Natural killer cell (primary cell): ENCODE results near the gene TTLL6. TPM values are rescaled to one million over a fixed set of nuclear protein-coding genes. Genes with fewer than 3 reads are reported as not detected.

ENCODE experiments used
- ATAC-seq, 3 donors: fragments of 150-1000 bp in 2 of 3; fragments of 200-7000 bp in 1 of 3; cut with Tn5 transposase; 1 replicate in 1 of 3; 2 replicates in 2 of 3; pipeline ENCODE4 v1.10.0; 2021; ENCODE audit warnings: mild to moderate bottlenecking in 2 of 3, moderate library complexity in 2 of 3
- DNase-seq, 2 donors: peaks; one replicate each; pipeline versions ENCODE4 v3.0.0 to v3.0.0-alpha.2; 2013 to 2021; ENCODE audit warnings: mixed read lengths in 1 of 2
- H3K27ac ChIP-seq: one replicate; pipeline ENCODE4 v1.5.1; 2013; ENCODE audit warnings: mild to moderate bottlenecking, low read length
- H3K27me3 ChIP-seq: one replicate; pipeline ENCODE4 v1.6.1; 2013; ENCODE audit warnings: low read length; ENCODE audit not compliant: control insufficient read depth, insufficient read depth
- H3K36me3 ChIP-seq: one replicate; pipeline ENCODE4 v1.6.1; 2013; ENCODE audit warnings: low read length; ENCODE audit not compliant: control insufficient read depth, insufficient read depth
- H3K4me1 ChIP-seq: one replicate; pipeline ENCODE4 v1.6.1; 2013; ENCODE audit warnings: low read length; ENCODE audit not compliant: control insufficient read depth, insufficient read depth
- H3K4me3 ChIP-seq: one replicate; pipeline ENCODE4 v1.5.1; 2013; ENCODE audit warnings: low read length
- H3K9me3 ChIP-seq: one replicate; pipeline ENCODE4 v1.6.1; 2013; ENCODE audit warnings: low read length; ENCODE audit not compliant: control insufficient read depth, insufficient read depth
- H3K27ac Mint-ChIP-seq, 2 donors: one replicate each; pipeline ENCODE4 v1.8.0; 2022; ENCODE audit warnings: mild to moderate bottlenecking in 2 of 2, mixed read lengths in 2 of 2, moderate library complexity in 1 of 2
- H3K27me3 Mint-ChIP-seq, 2 donors: one replicate each; pipeline ENCODE4 v1.8.0; 2022; ENCODE audit warnings: low read depth in 2 of 2, mixed read lengths in 2 of 2
- H3K36me3 Mint-ChIP-seq: one replicate; pipeline ENCODE4 v1.8.0; 2022; ENCODE audit warnings: mixed read lengths
- H3K4me1 Mint-ChIP-seq, 2 donors: one replicate each; pipeline ENCODE4 v1.8.0; 2022; ENCODE audit warnings: mixed read lengths in 2 of 2
- H3K4me3 Mint-ChIP-seq: one replicate; pipeline ENCODE4 v1.8.0; 2022; ENCODE audit warnings: mild to moderate bottlenecking, moderate library complexity, mixed read lengths
- H3K9me3 Mint-ChIP-seq, 2 donors: one replicate each; pipeline ENCODE4 v1.8.0; 2022; ENCODE audit warnings: mixed read lengths in 2 of 2
- WGBS: methylation state at CpG from one replicate; pipeline ENCODE4 v1.1.7; 2013; ENCODE audit warnings: missing lambda C conversion rate; ENCODE audit not compliant: insufficient coverage; 5-methylcytosine and 5-hydroxymethylcytosine counted together
- intact Hi-C: fragments of 100-400 bp; cut with micrococcal nuclease; formaldehyde crosslinking; loops from one replicate; pipeline ENCODE4 v1.14.2; 2022
- total RNA-seq, 4 donors: library from RNA; stranded (reverse); fragments of 120-200 nt in 1 of 4; gene quantifications; one replicate each; pipeline versions ENCODE4 v1.2.3 to v1.2.4, GENCODE V29; 2013 to 2022
- TF ChIP-seq, protein P1 (sequence below): fragments of 200-600 bp; IDR thresholded peaks from one replicate; pipeline ENCODE4 v1.8.0; 2022; ENCODE audit warnings: antibody characterized with exemption

The TTLL6 gene
- total RNA-seq, 3 donors from 2014 or later (not counting 1 experiment from before 2014, with no cell fraction given) = not detected

DNA sequence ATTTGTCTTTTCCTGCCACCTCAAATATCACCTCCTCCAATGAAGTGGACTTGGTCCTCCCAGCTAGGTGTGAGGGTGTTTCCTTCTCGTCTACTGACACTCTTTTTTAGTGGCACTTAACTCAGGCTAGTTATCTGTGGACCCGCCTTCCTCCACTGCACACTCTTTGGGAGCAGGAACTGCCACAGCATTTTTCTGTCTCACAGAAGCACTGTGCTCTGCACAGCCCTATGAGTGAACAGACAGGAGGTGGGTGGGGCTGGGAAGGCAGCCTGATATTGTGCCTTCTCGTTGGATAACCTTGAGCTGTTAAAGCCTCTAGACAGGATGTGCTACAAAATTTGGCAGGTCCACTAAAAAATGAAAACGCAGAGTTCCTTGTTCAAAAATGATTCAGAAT, 56.6 kb downstream of the TTLL6 start:
- no peaks in the 10 kb centered on the region for H3K9me3 Mint-ChIP-seq

DNA sequence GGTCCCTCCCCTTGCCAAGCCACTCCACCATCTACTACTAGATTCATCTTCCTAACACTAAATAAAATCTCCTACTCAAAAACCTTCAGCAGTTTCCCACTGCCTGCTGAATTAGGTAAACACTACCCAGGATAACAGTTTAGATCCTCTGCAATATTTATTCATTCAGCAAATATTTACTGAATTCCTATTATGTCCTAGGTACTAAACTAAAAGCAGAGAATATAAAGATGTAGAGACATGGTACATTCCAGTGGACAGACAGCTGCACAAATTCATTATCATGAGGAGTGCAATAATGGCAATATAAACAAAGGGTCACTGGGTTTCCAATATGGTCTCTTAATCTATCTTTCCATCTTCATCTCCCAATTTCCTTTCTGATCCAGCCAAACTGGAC, 57.7 kb downstream of the TTLL6 start:
- intact Hi-C loops = loop anchor here (5.0 to 10.0 kb wide), 2 partner anchors 37 to 144 kb away; partner anchors contain the start of genes HOXB7, HOXB8, PRAC1 and PRAC2
- Histone ChIP-seq H3K36me3 (no peaks in the 10 kb centered on the region), H3K9me3 (no peaks in the 10 kb centered on the region), H3K27me3 (peaks cover 22% of the 10 kb centered on the region), H3K4me1 (peaks cover 8% of the 10 kb centered on the region), H3K27ac (no peak overlapping the region), H3K4me3 (no peak overlapping the region)
- no peak for ATAC-seq
- Mint-ChIP-seq H3K9me3 (no peaks in the 10 kb centered on the region), H3K36me3 (no peaks in the 10 kb centered on the region), H3K4me1 (no peaks in the 10 kb centered on the region), H3K4me3 (no peak overlapping the region), H3K27ac (no peak overlapping the region), H3K27me3 (peaks cover 47 to 75% of the 10 kb centered on the region in 2 donors)
- DNase-seq = no peak
- TF ChIP-seq, protein P1, sequence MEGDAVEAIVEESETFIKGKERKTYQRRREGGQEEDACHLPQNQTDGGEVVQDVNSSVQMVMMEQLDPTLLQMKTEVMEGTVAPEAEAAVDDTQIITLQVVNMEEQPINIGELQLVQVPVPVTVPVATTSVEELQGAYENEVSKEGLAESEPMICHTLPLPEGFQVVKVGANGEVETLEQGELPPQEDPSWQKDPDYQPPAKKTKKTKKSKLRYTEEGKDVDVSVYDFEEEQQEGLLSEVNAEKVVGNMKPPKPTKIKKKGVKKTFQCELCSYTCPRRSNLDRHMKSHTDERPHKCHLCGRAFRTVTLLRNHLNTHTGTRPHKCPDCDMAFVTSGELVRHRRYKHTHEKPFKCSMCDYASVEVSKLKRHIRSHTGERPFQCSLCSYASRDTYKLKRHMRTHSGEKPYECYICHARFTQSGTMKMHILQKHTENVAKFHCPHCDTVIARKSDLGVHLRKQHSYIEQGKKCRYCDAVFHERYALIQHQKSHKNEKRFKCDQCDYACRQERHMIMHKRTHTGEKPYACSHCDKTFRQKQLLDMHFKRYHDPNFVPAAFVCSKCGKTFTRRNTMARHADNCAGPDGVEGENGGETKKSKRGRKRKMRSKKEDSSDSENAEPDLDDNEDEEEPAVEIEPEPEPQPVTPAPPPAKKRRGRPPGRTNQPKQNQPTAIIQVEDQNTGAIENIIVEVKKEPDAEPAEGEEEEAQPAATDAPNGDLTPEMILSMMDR = no peak

More for the DNA sequence above, 56.6 kb downstream of the TTLL6 start:
- no peaks in the 10 kb centered on the region for H3K4me1 Mint-ChIP-seq
- Histone ChIP-seq H3K36me3 (no peaks in the 10 kb centered on the region), H3K27ac (no peak overlapping the region), H3K4me1 (no peaks in the 10 kb centered on the region), H3K4me3 (no peak overlapping the region), H3K27me3 (peaks cover 12% of the 10 kb centered on the region), H3K9me3 (no peaks in the 10 kb centered on the region)
- intact Hi-C loops = no loop called here
- ATAC-seq (no peak), DNase-seq (no peak)
- no peaks in the 10 kb centered on the region for H3K36me3 Mint-ChIP-seq
- 71% methylated on average over 4 of the region's 4 CpGs for WGBS
- no peak overlapping the region for H3K27ac Mint-ChIP-seq
- H3K27me3 Mint-ChIP-seq = peaks cover 40 to 74% of the 10 kb centered on the region in 2 donors
- H3K4me3 Mint-ChIP-seq = no peak overlapping the region
- TF ChIP-seq, protein P1 = no peak

DNA sequence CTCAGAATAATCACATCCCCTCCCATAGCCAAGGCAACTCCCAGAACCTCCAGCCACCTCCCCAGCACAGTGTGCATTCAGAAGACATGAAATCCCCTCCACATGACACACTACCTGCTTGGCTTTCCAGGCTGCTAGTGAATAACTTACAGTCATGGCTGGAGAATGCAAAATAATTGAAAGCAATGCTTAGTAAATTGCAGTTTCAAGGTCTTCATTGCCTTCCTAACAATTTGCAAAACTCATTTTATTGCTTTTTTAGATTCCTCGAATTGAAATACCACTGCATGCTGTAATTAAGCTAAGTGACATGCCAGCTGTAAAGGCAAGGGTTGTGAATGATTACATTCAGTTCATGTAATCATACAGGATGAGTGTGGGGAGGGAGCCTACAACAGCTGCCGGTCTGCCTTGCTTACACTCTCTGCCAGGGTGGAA, 59.5 kb downstream of the TTLL6 start:
- TF ChIP-seq, protein P1 = no peak
- WGBS = 81% methylated on average over 2 of the region's 2 CpGs
- H3K4me1 ChIP-seq = peaks cover 13% of the 10 kb centered on the region
- intact Hi-C loops = loop anchor here (5.0 to 10.0 kb wide), 2 partner anchors 35 to 143 kb away; partner anchors contain the start of genes HOXB7, HOXB8, PRAC1 and PRAC2
- no peak for ATAC-seq
- H3K9me3 ChIP-seq = no peaks in the 10 kb centered on the region
- no peak overlapping the region for H3K4me3 ChIP-seq
- H3K27me3 ChIP-seq = peaks cover 35% of the 10 kb centered on the region
- no peak overlapping the region for H3K4me3 Mint-ChIP-seq
- no peak for DNase-seq
- no peak overlapping the region for H3K27ac Mint-ChIP-seq
- no peaks in the 10 kb centered on the region for H3K4me1 Mint-ChIP-seq
- no peak overlapping the region for H3K27ac ChIP-seq
- H3K36me3 ChIP-seq = no peaks in the 10 kb centered on the region
- no peaks in the 10 kb centered on the region for H3K36me3 Mint-ChIP-seq
- peaks cover 56 to 75% of the 10 kb centered on the region in 2 donors for H3K27me3 Mint-ChIP-seq
- no peaks in the 10 kb centered on the region for H3K9me3 Mint-ChIP-seq

DNA sequence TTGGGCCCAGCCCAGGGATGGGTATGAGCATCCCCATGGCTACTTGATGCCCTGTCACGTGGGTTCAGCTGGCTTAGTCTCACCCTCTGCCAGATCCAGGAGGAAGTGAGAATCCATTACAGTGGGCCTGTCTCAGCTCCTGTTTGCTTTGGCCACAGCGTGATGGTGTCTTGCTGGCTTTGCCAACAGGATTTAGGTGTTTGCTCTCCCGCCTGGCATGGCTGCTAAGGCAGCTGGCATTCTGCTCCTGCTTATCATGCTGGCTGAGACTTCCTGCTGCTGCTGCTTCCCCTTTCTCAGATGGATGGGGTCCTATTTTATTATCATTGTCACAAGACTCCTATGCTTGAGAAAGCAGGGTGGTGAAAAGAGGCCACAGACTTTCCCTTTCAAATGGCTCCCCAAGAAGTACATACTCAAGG, 60.2 kb downstream of the TTLL6 start:
- Mint-ChIP-seq H3K9me3 (no peaks in the 10 kb centered on the region), H3K27ac (no peak overlapping the region), H3K4me1 (peaks cover 0 to 3% of the 10 kb centered on the region in 2 donors), H3K27me3 (peaks cover 55 to 75% of the 10 kb centered on the region in 2 donors), H3K36me3 (no peaks in the 10 kb centered on the region), H3K4me3 (no peak overlapping the region)
- DNase-seq (no peak), ATAC-seq (no peak)
- Histone ChIP-seq H3K36me3 (no peaks in the 10 kb centered on the region), H3K4me3 (no peak overlapping the region), H3K9me3 (no peaks in the 10 kb centered on the region), H3K27me3 (peaks cover 42% of the 10 kb centered on the region), H3K4me1 (peaks cover 13% of the 10 kb centered on the region), H3K27ac (no peak overlapping the region)
- TF ChIP-seq, protein P1 = no peak
- WGBS = 23% methylated on average over 3 of the region's 3 CpGs
- intact Hi-C loops = loop anchor here (5.0 to 10.0 kb wide), 2 partner anchors 35 to 142 kb away; partner anchors contain the start of genes HOXB7, HOXB8, PRAC1 and PRAC2
